Ishikawa (cell line): ENCODE data around the gene METTL8.

Source experiments
- CEBPB ChIP-seq: IDR thresholded peaks from 2 replicates; pipeline ENCODE4 v1.6.1; 2012
- EP300 ChIP-seq: IDR thresholded peaks from 2 replicates; pipeline ENCODE4 v1.6.1; 2012; ENCODE audit warnings: borderline replicate concordance
- MAX ChIP-seq: IDR thresholded peaks from 2 replicates; pipeline ENCODE4 v1.6.1; 2012
- REST ChIP-seq: IDR thresholded peaks from 2 replicates; pipeline ENCODE4 v1.6.1; 2012; ENCODE audit warnings: low read depth, mild to moderate bottlenecking
- TAF1 ChIP-seq: IDR thresholded peaks from 2 replicates; pipeline ENCODE4 v1.6.1; 2012; ENCODE audit warnings: low read depth, mild to moderate bottlenecking
- TCF12 ChIP-seq: IDR thresholded peaks from 2 replicates; pipeline ENCODE4 v1.6.1; 2012; ENCODE audit warnings: low read depth
- USF1 ChIP-seq: IDR thresholded peaks from 2 replicates; pipeline ENCODE4 v1.6.1; 2012

- no peak for TF ChIP-seq TAF1
- TF ChIP-seq EP300 = no peak
- TF ChIP-seq USF1 = no peak
- no peak for TF ChIP-seq REST
- no peak for TF ChIP-seq MAX
- no peak for TF ChIP-seq TCF12
- TF ChIP-seq CEBPB = no peak
Measured at GRCh38 chr2:171400395-171400794, 33.4 kb downstream of the METTL8 start.
